ENCODE results near the gene ELL.

- TF ChIP-seq CTCF (IDR thresholded peaks at IDR 0.05; ENCODE audit: insufficient read depth, low read length), result no peak
- no peak for TF ChIP-seq POLR2AphosphoS5 (IDR thresholded peaks at IDR 0.05; ENCODE audit: low read depth)
- TF ChIP-seq REST (IDR thresholded peaks at IDR 0.05; ENCODE audit: insufficient replicate concordance, low read depth), result no peak
These were observed 90.3 kb downstream of the ELL start for GRCh38 chr19:18431351-18432197.

Data from HL-60 (cell line).